Transverse colon (tissue), 4 donors: ENCODE results near the gene TRHDE. TPM values are rescaled to one million over a fixed set of nuclear protein-coding genes. Genes with fewer than 3 reads are reported as not detected.

Source experiments
- DNase-seq: peaks from one replicate; pipeline ENCODE4 v3.0.0-alpha.2; 2019
- H3K27ac ChIP-seq, 4 donors: fragments of 200-600 bp; sonication (generic); 2 replicates each; pipeline ENCODE4 v1.5.1; 2016 to 2018; ENCODE audit warnings: inconsistent platforms in 4 of 4
- H3K27me3 ChIP-seq: fragments of 200-600 bp; sonication (generic); 2 replicates; pipeline ENCODE4 v1.5.1; 2017; ENCODE audit warnings: inconsistent platforms
- H3K36me3 ChIP-seq, 4 donors: fragments of 200-600 bp; sonication (generic); 2 replicates each; pipeline ENCODE4 v1.5.1; 2017 to 2019; ENCODE audit warnings: inconsistent platforms in 4 of 4
- H3K4me1 ChIP-seq, 4 donors: fragments of 200-600 bp; sonication (generic); 2 replicates each; pipeline ENCODE4 v1.5.1; 2017 to 2020; ENCODE audit warnings: inconsistent platforms in 4 of 4
- H3K4me3 ChIP-seq, 4 donors: fragments of 200-600 bp; sonication (generic); 1 replicate in 1 of 4; 2 replicates in 3 of 4; pipeline versions ENCODE4 v1.5.1 to v1.6.1; 2017 to 2019; ENCODE audit warnings: inconsistent platforms in 4 of 4
- H3K9me3 ChIP-seq, 2 donors: fragments of 200-600 bp; sonication (generic); 2 replicates each; pipeline ENCODE4 v1.5.1; 2017 to 2019; ENCODE audit warnings: inconsistent platforms in 2 of 2
- EP300 ChIP-seq: sonication (generic); formaldehyde crosslinking; IDR thresholded peaks from one replicate; pipeline ENCODE4 v1.6.1; 2017; ENCODE audit warnings: antibody characterized with exemption, low read depth
- POLR2A ChIP-seq: fragments of 450-650 bp; IDR thresholded peaks from one replicate; pipeline ENCODE4 v1.6.1; 2016; ENCODE audit warnings: antibody characterized with exemption, mild to moderate bottlenecking, moderate library complexity
- POLR2AphosphoS5 ChIP-seq, 3 donors: sonication (generic); formaldehyde crosslinking; IDR thresholded peaks; one replicate each; pipeline ENCODE4 v1.6.1; 2016; ENCODE audit warnings: antibody characterized with exemption in 3 of 3
- WGBS, 2 donors: methylation state at CpG; one replicate each; pipeline ENCODE4 v1.1.5; 2018; ENCODE audit warnings: low coverage in 1 of 2; 5-methylcytosine and 5-hydroxymethylcytosine counted together
- in situ Hi-C, 4 donors: fragments of 200-750 bp; cut with MboI; loops; one replicate each; pipeline versions ENCODE4 v1.15.0 to v1.15.1; 2017; ENCODE audit warnings: low sequenced_read_pairs in 3 of 4, low pct_ligation_motif_present in 1 of 4, low pct_unique_long_range_greater_than_20kb in 1 of 4
- intact Hi-C: fragments of 100-400 bp; cut with DNase I; formaldehyde crosslinking; loops from one replicate; pipeline ENCODE4 v1.15.1; 2023; ENCODE audit warnings: low total_unique reads
- total RNA-seq, 4 donors: library from RNA; depleted of rRNA; stranded (reverse); fragments of >200 nt; gene quantifications; one replicate each; pipeline ENCODE4 v1.1.0, GENCODE V29; 2016
- TF ChIP-seq, protein P1 (sequence below), 5 experiments: fragments of 200-600 bp in 3 of 5; fragments of 450-650 bp in 2 of 5; sonication (generic) in 3 of 5; IDR thresholded peaks; 1 replicate in 2 of 5; 2 replicates in 3 of 5; pipeline ENCODE4 v1.5.1; 2016 to 2017; ENCODE audit warnings: antibody characterized with exemption in 5 of 5, inconsistent platforms in 3 of 5, mild to moderate bottlenecking in 2 of 5, moderate library complexity in 1 of 5

Gene TRHDE
- total RNA-seq, 4 donors from 2014 or later, result 2.4 to 18.7 (median 9.0) TPM

DNA sequence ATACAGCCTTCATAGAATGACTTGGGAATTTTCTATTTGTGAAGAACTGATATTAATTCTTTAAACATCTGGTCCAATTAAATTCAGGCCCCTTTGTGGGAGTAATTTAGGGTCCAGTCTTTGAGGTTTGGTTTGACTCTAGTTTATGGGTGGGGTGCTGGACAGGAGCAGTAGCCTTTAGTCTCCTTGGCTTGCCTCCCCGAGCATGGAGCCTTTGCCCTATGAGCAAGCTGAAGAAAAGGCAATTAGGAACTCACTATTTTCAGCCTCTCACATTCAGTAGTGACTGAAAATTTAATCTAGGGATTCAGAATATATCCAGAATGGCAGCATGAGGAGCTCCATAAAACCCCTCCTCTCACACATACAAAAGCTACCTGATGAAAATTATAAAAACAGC is 161.1 kb downstream of the TRHDE start:
- Histone ChIP-seq H3K27ac (peak overlapping the region in 3 of 4 donors; percentile 73 to 75 (median 73)), H3K9me3 (peaks cover 0 to 6% of the 10 kb centered on the region in 2 donors), H3K4me3 (peak overlapping the region in 2 of 4 donors; percentile 18 to 31), H3K36me3 (no peaks in the 10 kb centered on the region), H3K4me1 (peaks cover 0 to 20% (median 7%) of the 10 kb centered on the region in 4 donors), H3K27me3 (no peaks in the 10 kb centered on the region)
- TF ChIP-seq POLR2A (no peak), EP300 (no peak), POLR2AphosphoS5 (IDR thresholded peaks at IDR 0.05) (no peak)
- TF ChIP-seq, protein P1, sequence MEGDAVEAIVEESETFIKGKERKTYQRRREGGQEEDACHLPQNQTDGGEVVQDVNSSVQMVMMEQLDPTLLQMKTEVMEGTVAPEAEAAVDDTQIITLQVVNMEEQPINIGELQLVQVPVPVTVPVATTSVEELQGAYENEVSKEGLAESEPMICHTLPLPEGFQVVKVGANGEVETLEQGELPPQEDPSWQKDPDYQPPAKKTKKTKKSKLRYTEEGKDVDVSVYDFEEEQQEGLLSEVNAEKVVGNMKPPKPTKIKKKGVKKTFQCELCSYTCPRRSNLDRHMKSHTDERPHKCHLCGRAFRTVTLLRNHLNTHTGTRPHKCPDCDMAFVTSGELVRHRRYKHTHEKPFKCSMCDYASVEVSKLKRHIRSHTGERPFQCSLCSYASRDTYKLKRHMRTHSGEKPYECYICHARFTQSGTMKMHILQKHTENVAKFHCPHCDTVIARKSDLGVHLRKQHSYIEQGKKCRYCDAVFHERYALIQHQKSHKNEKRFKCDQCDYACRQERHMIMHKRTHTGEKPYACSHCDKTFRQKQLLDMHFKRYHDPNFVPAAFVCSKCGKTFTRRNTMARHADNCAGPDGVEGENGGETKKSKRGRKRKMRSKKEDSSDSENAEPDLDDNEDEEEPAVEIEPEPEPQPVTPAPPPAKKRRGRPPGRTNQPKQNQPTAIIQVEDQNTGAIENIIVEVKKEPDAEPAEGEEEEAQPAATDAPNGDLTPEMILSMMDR (IDR thresholded peaks at IDR 0.05), result no peak
- 52% methylated on average over 1 of the region's 1 CpG; no CpG with 5 or more reads in 1 of the 2 donors for WGBS, 2 donors
- in situ Hi-C loops (no loop called here), intact Hi-C loops (no loop called here)
- peak; percentile 26 for DNase-seq

DNA sequence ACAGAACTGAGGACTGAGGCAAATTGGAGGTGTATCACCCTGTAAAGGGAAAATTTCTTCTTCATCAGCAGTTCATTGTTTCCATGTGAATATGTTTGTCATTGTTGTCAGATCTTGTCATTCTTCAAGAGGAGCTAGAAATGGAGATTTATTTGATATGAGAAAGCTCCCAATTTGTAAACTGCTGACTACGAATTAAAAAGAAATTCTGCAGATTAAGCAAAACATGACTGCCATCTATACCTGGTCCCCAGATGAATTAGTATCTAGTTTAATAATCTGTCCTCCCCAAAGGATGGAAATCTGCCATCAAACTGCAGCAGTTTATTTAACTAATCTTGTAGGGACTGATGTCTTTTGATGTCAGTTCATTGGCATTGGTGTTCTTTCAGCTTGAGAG is 162.8 kb downstream of the TRHDE start:
- DNase-seq, result no peak
- 83 to 88% methylated on average over 1 of the region's 1 CpG for WGBS, 2 donors
- in situ Hi-C loops, result no loop called here
- no peaks in the 10 kb centered on the region for H3K36me3 ChIP-seq
- H3K27me3 ChIP-seq, result no peaks in the 10 kb centered on the region
- H3K9me3 ChIP-seq, result peaks cover 5 to 6% of the 10 kb centered on the region in 2 donors
- no peak overlapping the region for H3K27ac ChIP-seq
- H3K4me3 ChIP-seq, result no peak overlapping the region
- H3K4me1 ChIP-seq, result peaks cover 0 to 20% (median 7%) of the 10 kb centered on the region in 4 donors
- TF ChIP-seq, protein P1 (IDR thresholded peaks at IDR 0.05), result no peak
- TF ChIP-seq POLR2A, result no peak
- TF ChIP-seq EP300, result no peak
- no peak for TF ChIP-seq POLR2AphosphoS5 (IDR thresholded peaks at IDR 0.05)
- intact Hi-C loops, result no loop called here

DNA sequence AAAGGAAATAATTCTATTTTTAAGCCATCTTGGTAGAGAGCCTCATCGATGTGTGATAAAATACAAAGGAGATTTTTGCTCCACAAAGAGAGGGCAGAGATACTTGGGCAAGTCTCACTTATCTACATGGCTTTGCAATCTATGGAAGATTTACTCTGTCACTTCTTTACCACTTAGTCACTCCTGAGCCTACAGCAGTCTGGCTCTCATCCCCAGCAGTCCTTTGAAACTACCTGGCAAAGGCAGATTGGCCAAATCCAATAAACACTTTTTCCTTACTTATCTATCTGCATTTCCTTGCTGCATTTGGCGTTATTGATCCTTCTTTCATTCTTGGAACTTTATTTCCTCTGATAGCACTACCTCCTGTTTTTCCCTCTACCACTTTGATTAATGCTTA is 170.0 kb downstream of the TRHDE start:
- 81 to 85% methylated on average over 2 of the region's 2 CpGs for WGBS, 2 donors
- DNase-seq, result no peak
- H3K27ac ChIP-seq, result no peak overlapping the region
- no peaks in the 10 kb centered on the region for H3K27me3 ChIP-seq
- TF ChIP-seq POLR2AphosphoS5 (IDR thresholded peaks at IDR 0.05) (no peak), POLR2A (no peak), EP300 (no peak)
- TF ChIP-seq, protein P1 (IDR thresholded peaks at IDR 0.05), result no peak
- H3K4me1 ChIP-seq, result no peaks in the 10 kb centered on the region
- H3K36me3 ChIP-seq, result no peaks in the 10 kb centered on the region
- H3K4me3 ChIP-seq, result no peak overlapping the region
- peaks cover 5 to 6% of the 10 kb centered on the region in 2 donors for H3K9me3 ChIP-seq
- intact Hi-C loops, result no loop called here
- in situ Hi-C loops, result no loop called here

DNA sequence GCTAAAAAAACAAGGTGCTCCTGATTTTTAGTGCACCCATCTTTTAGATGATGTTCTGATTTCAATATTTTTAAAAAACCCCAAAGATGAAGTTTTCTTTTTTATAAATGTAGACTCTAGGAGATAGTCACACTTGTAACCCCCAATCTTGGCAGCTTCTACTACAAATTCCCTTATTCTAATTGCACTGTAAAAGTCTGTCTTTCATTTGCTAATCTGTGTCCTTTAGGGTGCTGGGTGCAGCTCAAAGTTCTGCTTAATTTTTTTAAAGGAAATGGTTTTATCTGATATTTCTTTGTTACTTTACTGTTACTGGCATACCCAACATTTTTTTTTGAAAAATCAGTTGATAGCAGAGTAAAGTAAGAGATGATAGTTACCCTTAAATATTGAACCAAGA is 172.0 kb downstream of the TRHDE start:
- TF ChIP-seq EP300 (no peak), POLR2A (no peak), POLR2AphosphoS5 (IDR thresholded peaks at IDR 0.05) (no peak)
- TF ChIP-seq, protein P1 (IDR thresholded peaks at IDR 0.05), result no peak
- intact Hi-C loops, result no loop called here
- H3K27ac ChIP-seq, result no peak overlapping the region
- no peak for DNase-seq
- H3K27me3 ChIP-seq, result no peaks in the 10 kb centered on the region
- H3K4me1 ChIP-seq, result no peaks in the 10 kb centered on the region
- H3K4me3 ChIP-seq, result no peak overlapping the region
- H3K36me3 ChIP-seq, result no peaks in the 10 kb centered on the region
- in situ Hi-C loops, result no loop called here
- H3K9me3 ChIP-seq, result peaks cover 0 to under 1% of the 10 kb centered on the region in 2 donors
